K562 (cell line): ENCODE data around the gene SLC7A8. TPM values are rescaled to one million over a fixed set of nuclear protein-coding genes. Genes with fewer than 3 reads are reported as not detected.

Source experiments
- BCL6 ChIP-seq: fragments of 250-450 bp; sonication (Bioruptor Pico); IDR thresholded peaks from 2 replicates; pipeline ENCODE4 v1.4.0; 2020
- BRD9 ChIP-seq: fragments of 450-650 bp; IDR thresholded peaks from 2 replicates; pipeline ENCODE4 v1.6.1; 2018; ENCODE audit warnings: low read depth; ENCODE audit not compliant: partially characterized antibody
- CHD1 ChIP-seq: fragments of 200-600 bp; sonication (generic); IDR thresholded peaks from one replicate; pipeline ENCODE4 v1.6.1; 2012; ENCODE audit warnings: mild to moderate bottlenecking, moderate library complexity, low read length, inconsistent platforms
- CHD7 ChIP-seq: fragments of 200-600 bp; sonication (generic); IDR thresholded peaks from one replicate; pipeline ENCODE4 v1.6.1; 2012; ENCODE audit warnings: mild to moderate bottlenecking, low read depth, low read length, inconsistent platforms
- CTBP1 ChIP-seq: fragments of 450-650 bp; IDR thresholded peaks from 2 replicates; pipeline ENCODE4 v1.6.1; 2016; ENCODE audit warnings: borderline replicate concordance
- HIVEP1 ChIP-seq: fragments of 250-450 bp; sonication (Bioruptor Pico); IDR thresholded peaks from 2 replicates; pipeline ENCODE4 v1.4.0; 2020; ENCODE audit warnings: mild to moderate bottlenecking
- MTA1 ChIP-seq: fragments of 450-650 bp; IDR thresholded peaks from 2 replicates; pipeline ENCODE4 v1.6.1; 2017; ENCODE audit warnings: borderline replicate concordance
- NCOA1 ChIP-seq: fragments of 450-650 bp; IDR thresholded peaks from 2 replicates; pipeline ENCODE4 v1.6.1; 2016; ENCODE audit warnings: low read depth
- NR1H2 ChIP-seq: sonication (generic); formaldehyde crosslinking; IDR thresholded peaks from 2 replicates; pipeline ENCODE4 v1.4.0; 2020; ENCODE audit warnings: mild to moderate bottlenecking, missing genetic modification reagents
- POLR2B ChIP-seq: fragments of 450-650 bp; IDR thresholded peaks from 2 replicates; pipeline ENCODE4 v1.6.1; 2018; ENCODE audit warnings: low read depth; ENCODE audit not compliant: partially characterized antibody
- RBBP5 ChIP-seq: fragments of 200-600 bp; sonication (generic); IDR thresholded peaks from 2 replicates; pipeline ENCODE4 v1.6.1; 2012; ENCODE audit warnings: borderline replicate concordance, mild to moderate bottlenecking, low read length, control low read depth, inconsistent platforms; ENCODE audit not compliant: insufficient read depth, poor library complexity, severe bottlenecking
- RUNX1 ChIP-seq: sonication (generic); IDR thresholded peaks from 2 replicates; pipeline ENCODE4 v1.6.1; 2016; ENCODE audit warnings: antibody characterized with exemption, low read depth
- ZFPM2 ChIP-seq: fragments of 250-450 bp; sonication (Bioruptor Pico); IDR thresholded peaks from 2 replicates; pipeline ENCODE4 v1.5.1; 2022; ENCODE audit warnings: mild to moderate bottlenecking
- ZHX1 ChIP-seq: fragments of 150-350 bp; conservative IDR thresholded peaks from 2 replicates; pipeline ENCODE4 v1.6.1; 2014; ENCODE audit warnings: low read length
- ZNF785 ChIP-seq: fragments of 250-450 bp; sonication (Bioruptor Pico); IDR thresholded peaks from 2 replicates; pipeline ENCODE4 v1.4.0; 2020; ENCODE audit warnings: mild to moderate bottlenecking
- ZSCAN29 ChIP-seq: fragments of 450-650 bp; IDR thresholded peaks from 2 replicates; pipeline ENCODE4 v1.6.1; 2017
- polyA plus RNA-seq, 8 experiments: library from polyadenylated mRNA; depleted of rRNA in 4 of 8; stranded (reverse) in 5 of 8; unstranded in 3 of 8; fragments of >200 nt; fragmentation: Nextera tagmentation in 2 of 8; fragmentation: Illumina TruSeq in 1 of 8; extraction: Ambion mirVana in 2 of 8; extraction: Trizol in 1 of 8; gene quantifications; 2 replicates each; pipeline versions ENCODE4 v1.2.1 to v1.2.3, GENCODE V29; 2011 to 2014; ENCODE audit warnings: inconsistent platforms in 1 of 8, missing spikeins in 1 of 8
- total RNA-seq, 7 experiments: library from RNA; depleted of rRNA in 6 of 7; stranded (reverse); fragments of >200 nt in 6 of 7; fragmentation: Illumina TruSeq in 2 of 7; extraction: Trizol in 2 of 7; gene quantifications; 2 replicates each; pipeline versions ENCODE4 v1.2.1 to v1.2.3, GENCODE V29; 2011 to 2021; ENCODE audit warnings: low replicate concordance in 1 of 7

Gene SLC7A8
- total and polyA plus RNA-seq, 9 of the 15 experiments (the other 6 are each of a cell fraction or from before 2014, with no cell fraction given) = 2.0 to 33.0 (median 6.0) TPM

GRCh38 chr14:23112359-23113178 lies 70.9 kb downstream of the SLC7A8 start (continued):
- TF ChIP-seq NR1H2 (CRISPR knock-in tag) (no peak), BCL6 (CRISPR knock-in tag) (no peak), POLR2B (no peak), RUNX1 (peak; percentile 93), CHD7 (no peak), BRD9 (no peak), MTA1 (peak; percentile 84), ZSCAN29 (no peak), ZNF785 (CRISPR knock-in tag) (no peak), RBBP5 (peak; percentile 18), ZHX1 (no peak), HIVEP1 (CRISPR knock-in tag) (no peak), CHD1 (no peak), ZFPM2 (CRISPR knock-in tag) (no peak), NCOA1 (peak; percentile 84), CTBP1 (peak; percentile 100)
